K562 (cell line): ENCODE measurements around the gene PPM1G. TPM values are rescaled to one million over a fixed set of nuclear protein-coding genes. Genes with fewer than 3 reads are reported as not detected.

Source experiments
- ATAC-seq: fragments of 200-7000 bp; cut with Tn5 transposase; 3 replicates; pipeline ENCODE4 v1.9.1; 2020; ENCODE audit warnings: moderate library complexity
- BruUV-seq: library from RNA; stranded (reverse); fragments of 400-500 nt; replicated peaks from 2 replicates; lab custom pipeline; 2021; lab: Mats Ljungman, UMichigan
- CTCF ChIA-PET: fragments of 300-600 bp; formaldehyde crosslinking; extraction: SDS; loops from one replicate; lab custom pipeline; 2021; ENCODE audit warnings: low intra/inter-chr PET ratio; lab: Yijun Ruan, JAX
- POLR2A ChIA-PET: fragments of 300-600, 350-650 bp; sonication (Branson Sonifier 250); formaldehyde crosslinking; extraction: SDS; loops from one replicate; lab custom pipeline; 2021; ENCODE audit warnings: antibody characterized with exemption, inconsistent platforms; lab: Yijun Ruan, JAX
- DNase-seq, 4 experiments: peaks; one replicate each; pipeline versions ENCODE4 v3.0.0 to v3.0.0-alpha.2; 2011 to 2018; ENCODE audit warnings: low spot score in 3 of 4, mixed read lengths in 3 of 4; ENCODE audit errors: extremely low read depth in 1 of 4
- FAIRE-seq: peaks from 2 replicates; lab custom pipeline; 2011; peaks lifted over from hg19 to GRCh38; lab: Jason Lieb, UNC
- H2AFZ ChIP-seq: 2 replicates; pipeline ENCODE4 v1.6.0; 2011; ENCODE audit warnings: low read depth, low read length, control low read depth, inconsistent platforms
- H3K27ac ChIP-seq: fragments of 200-600 bp; 3 replicates; pipeline ENCODE4 v1.8.0; 2011; ENCODE audit warnings: low read depth, mild to moderate bottlenecking, control low read depth, inconsistent platforms, low read length, moderate library complexity, mixed read lengths; ENCODE audit errors: extremely low read depth
- H3K27me3 ChIP-seq, 2 experiments: fragments of 300-600 bp in 1 of 2; 2 replicates in 1 of 2; 3 replicates in 1 of 2; pipeline versions ENCODE4 v1.6.0 to v1.8.0; 2011; ENCODE audit warnings: inconsistent platforms in 2 of 2, low read length in 2 of 2, mild to moderate bottlenecking in 1 of 2, mixed read lengths in 1 of 2, moderate library complexity in 1 of 2; ENCODE audit not compliant: control insufficient read depth in 2 of 2, insufficient read depth in 2 of 2
- H3K36me3 ChIP-seq: fragments of 300-600 bp; 3 replicates; pipeline ENCODE4 v1.8.0; 2011; ENCODE audit warnings: mild to moderate bottlenecking, low read length, inconsistent platforms; ENCODE audit not compliant: control insufficient read depth, insufficient read depth
- H3K4me1 ChIP-seq, 2 experiments: fragments of 200-600 bp in 1 of 2; replicated peaks in 1 of 2; 2 replicates in 1 of 2; 3 replicates in 1 of 2; pipeline versions ENCODE4 v1.5.1 to v1.8.0; 2011; ENCODE audit warnings: inconsistent platforms in 2 of 2, low read length in 2 of 2, mild to moderate bottlenecking in 1 of 2, mixed read lengths in 1 of 2, moderate library complexity in 1 of 2; ENCODE audit not compliant: control insufficient read depth in 2 of 2, insufficient read depth in 2 of 2
- H3K4me2 ChIP-seq: 2 replicates; pipeline ENCODE4 v1.6.1; 2011; ENCODE audit warnings: low read length, control low read depth, inconsistent platforms, mixed read lengths; ENCODE audit not compliant: insufficient read depth
- H3K4me3 ChIP-seq: fragments of 200-600 bp; sonication (generic), shearing (Covaris generic); 2 replicates; pipeline ENCODE4 v1.5.1; 2016; ENCODE audit warnings: control low read depth, inconsistent platforms
- H3K79me2 ChIP-seq: fragments of 200-600 bp; 3 replicates; pipeline ENCODE4 v1.8.0; 2011; ENCODE audit warnings: low read length, inconsistent platforms; ENCODE audit not compliant: control insufficient read depth, insufficient read depth
- H3K9ac ChIP-seq, 2 experiments: 2 replicates each; pipeline versions ENCODE4 v1.6.0 to v1.6.1; 2011; ENCODE audit warnings: low read depth in 2 of 2, low read length in 2 of 2, control low read depth in 1 of 2, inconsistent platforms in 1 of 2, mild to moderate bottlenecking in 1 of 2, mixed read lengths in 1 of 2; ENCODE audit not compliant: insufficient read depth in 1 of 2
- H3K9me1 ChIP-seq: one replicate; pipeline ENCODE4 v1.6.0; 2011; ENCODE audit warnings: inconsistent platforms, mild to moderate bottlenecking, low read length, moderate library complexity; ENCODE audit not compliant: control insufficient read depth, insufficient read depth
- H3K9me3 ChIP-seq: replicated peaks from 2 replicates; pipeline ENCODE4 v1.5.1; 2011; ENCODE audit warnings: low read depth, low read length, inconsistent platforms; ENCODE audit not compliant: control insufficient read depth, insufficient read depth
- H4K20me1 ChIP-seq: replicated peaks from 2 replicates; pipeline ENCODE4 v1.6.1; 2011; ENCODE audit warnings: low read length, inconsistent platforms, mixed read lengths; ENCODE audit not compliant: control insufficient read depth, insufficient read depth
- ATF4 ChIP-seq: fragments of 450-650 bp; formaldehyde crosslinking; IDR thresholded peaks from 2 replicates; pipeline ENCODE4 v1.4.0; 2022; ENCODE audit warnings: mild to moderate bottlenecking, moderate library complexity
- EGR1 ChIP-seq: fragments of 450-650 bp; conservative IDR thresholded peaks from 2 replicates; pipeline ENCODE4 v1.6.1; 2017; ENCODE audit warnings: mild to moderate bottlenecking
- ELK3 ChIP-seq: fragments of 450-650 bp; formaldehyde crosslinking; IDR thresholded peaks from 2 replicates; pipeline ENCODE4 v1.4.0; 2020; ENCODE audit warnings: mild to moderate bottlenecking
- ETS1 ChIP-seq: conservative IDR thresholded peaks from 2 replicates; pipeline ENCODE4 v1.6.1; 2011; ENCODE audit warnings: low read depth, mild to moderate bottlenecking, low read length; ENCODE audit not compliant: control insufficient read depth
- HNRNPL ChIP-seq: fragments of 200-400 bp; formaldehyde crosslinking; IDR thresholded peaks from 2 replicates; pipeline ENCODE4 v1.6.1; 2017; ENCODE audit warnings: low read depth, mild to moderate bottlenecking, low read length
- HNRNPLL ChIP-seq: fragments of 200-400 bp; formaldehyde crosslinking; IDR thresholded peaks from 2 replicates; pipeline ENCODE4 v1.6.1; 2017; ENCODE audit warnings: low read length, low read depth, mild to moderate bottlenecking; ENCODE audit not compliant: poor library complexity, severe bottlenecking
- LCOR ChIP-seq: sonication (generic); formaldehyde crosslinking; IDR thresholded peaks from 2 replicates; pipeline ENCODE4 v1.8.0; 2022; ENCODE audit warnings: mild to moderate bottlenecking, missing genetic modification reagents
- RB1 ChIP-seq: fragments of 450-650 bp; IDR thresholded peaks from 2 replicates; pipeline ENCODE4 v1.6.1; 2017; ENCODE audit warnings: low read depth, mild to moderate bottlenecking
- RBM14 ChIP-seq: fragments of 200-400 bp; formaldehyde crosslinking; IDR thresholded peaks from 2 replicates; pipeline ENCODE4 v1.6.1; 2018; ENCODE audit warnings: low read depth, mild to moderate bottlenecking, low read length, moderate library complexity, borderline replicate concordance; ENCODE audit not compliant: insufficient read depth
- SFPQ ChIP-seq: fragments of 200-400 bp; formaldehyde crosslinking; IDR thresholded peaks from 2 replicates; pipeline ENCODE4 v1.6.1; 2017; ENCODE audit warnings: mild to moderate bottlenecking, low read depth, low read length, moderate library complexity
- SMARCC2 ChIP-seq: fragments of 450-650 bp; IDR thresholded peaks from 2 replicates; pipeline ENCODE4 v1.6.1; 2017; ENCODE audit warnings: antibody characterized with exemption, moderate library complexity, mild to moderate bottlenecking, low read depth
- SNIP1 ChIP-seq: fragments of 450-650 bp; IDR thresholded peaks from 2 replicates; pipeline ENCODE4 v1.7.1; 2017; ENCODE audit warnings: low read depth, mild to moderate bottlenecking
- TCF7 ChIP-seq: sonication (generic); IDR thresholded peaks from 2 replicates; pipeline ENCODE4 v1.6.1; 2016; ENCODE audit warnings: antibody characterized with exemption, borderline replicate concordance
- THRAP3 ChIP-seq: fragments of 450-650 bp; IDR thresholded peaks from 2 replicates; pipeline ENCODE4 v1.6.1; 2016; ENCODE audit warnings: mild to moderate bottlenecking, inconsistent platforms, borderline replicate concordance
- U2AF2 ChIP-seq: fragments of 200-400 bp; formaldehyde crosslinking; optimal IDR thresholded peaks from 2 replicates; pipeline ENCODE3; 2017; ENCODE audit warnings: low read depth, mild to moderate bottlenecking, low read length
- ZNF507 ChIP-seq: conservative IDR thresholded peaks from 2 replicates; pipeline ENCODE4 v1.6.1; 2017; ENCODE audit warnings: missing genetic modification characterization, missing compliant biosample characterization
- WGBS: fragments of 100-300 bp; shearing (Covaris generic); methylation state at CpG from one replicate; pipeline ENCODE4 v1.1.6; 2016; ENCODE audit warnings: low coverage, mixed read lengths; ENCODE audit not compliant: insufficient coverage; ENCODE audit errors: missing lambda C conversion rate; 5-methylcytosine and 5-hydroxymethylcytosine counted together
- in situ Hi-C: fragments of 300-500 bp; cut with MboI; formaldehyde crosslinking; loops from 4 replicates; pipeline ENCODE4 v1.15.0; 2018; ENCODE audit warnings: inconsistent platforms, mixed read lengths
- intact Hi-C: fragments of 100-400 bp; cut with micrococcal nuclease; formaldehyde crosslinking; loops from 2 replicates; pipeline ENCODE4 v1.14.2; 2022
- polyA plus RNA-seq, 8 experiments: library from polyadenylated mRNA; depleted of rRNA in 4 of 8; stranded (reverse) in 5 of 8; unstranded in 3 of 8; fragments of >200 nt; fragmentation: Nextera tagmentation in 2 of 8; fragmentation: Illumina TruSeq in 1 of 8; extraction: Ambion mirVana in 2 of 8; extraction: Trizol in 1 of 8; gene quantifications; 2 replicates each; pipeline versions ENCODE4 v1.2.1 to v1.2.3, GENCODE V29; 2011 to 2014; ENCODE audit warnings: inconsistent platforms in 1 of 8, missing spikeins in 1 of 8
- total RNA-seq, 7 experiments: library from RNA; depleted of rRNA in 6 of 7; stranded (reverse); fragments of >200 nt in 6 of 7; fragmentation: Illumina TruSeq in 2 of 7; extraction: Trizol in 2 of 7; gene quantifications; 2 replicates each; pipeline versions ENCODE4 v1.2.1 to v1.2.3, GENCODE V29; 2011 to 2021; ENCODE audit warnings: low replicate concordance in 1 of 7

The PPM1G gene
- total and polyA plus RNA-seq, 9 of the 15 experiments (the other 6 are each of a cell fraction or from before 2014, with no cell fraction given), result 61.7 to 230 (median 153) TPM

- Histone ChIP-seq H4K20me1 (no peaks in the 10 kb centered on the region), H3K79me2 (peaks cover 93% of the 10 kb centered on the region), H3K27ac (peak overlapping the region; percentile 98), H3K4me1 (peaks cover 12 to 19% of the 10 kb centered on the region in 2 experiments; a peak in 4 of 5 replicates), H3K9me1 (no peaks in the 10 kb centered on the region), H3K9ac (peak overlapping the region; percentile 73 to 97; a peak in 3 of 4 replicates), H3K4me3 (no peak overlapping the region), H3K27me3 (no peaks in the 10 kb centered on the region), H3K9me3 (no peaks in the 10 kb centered on the region), H3K4me2 (peak overlapping the region; percentile 57), H2AFZ (no peak overlapping the region), H3K36me3 (peaks cover 14% of the 10 kb centered on the region)
- in situ Hi-C loops (no loop called here), intact Hi-C loops (no loop called here)
- ChIA-PET POLR2A (interaction anchor here (0.5 to 1.8 kb wide), 10 partner anchors 10 to 392 kb away, joined by 3 to 20 read pairs (median 4); partner anchors contain the start of genes EIF2B4, MPV17 and SNX17), CTCF (interaction anchor here (0.6 kb wide), 1 partner anchor 962 kb away, joined by 3 read pairs; no protein-coding TSS in a partner anchor)
- no TSS peak for BruUV-seq
- DNase-seq (peak in 2 of 4 experiments; percentile 32 to 83), ATAC-seq (peak; percentile 15), FAIRE-seq (peak; percentile 96)
- 10% methylated on average over 7 of the region's 7 CpGs for WGBS
- TF ChIP-seq U2AF2 (no peak), ZNF507 (no peak), RB1 (no peak), ATF4 (no peak), THRAP3 (no peak), ETS1 (no peak), EGR1 (no peak), ELK3 (no peak), SNIP1 (no peak), HNRNPLL (peak; percentile 37), TCF7 (no peak), SFPQ (no peak), SMARCC2 (0 out of 2 replicates have a peak, but pooled peaks have one; percentile 32), RBM14 (no peak), LCOR (no peak), HNRNPL (no peak)
These were observed 55.4 kb downstream of the PPM1G start for GRCh38 chr2:27353762-27354596.
